GM19395 (cell line): ENCODE results near the gene ASIC5.

Experiments used
- ATAC-seq: cut with Tn5 transposase; IDR thresholded peaks from one replicate; pipeline ENCODE4 v1.9.1; 2021; ENCODE audit warnings: mild to moderate bottlenecking, moderate library complexity; ENCODE audit not compliant: unreplicated experiment

The ASIC5 gene

GRCh38 chr4:155881555-155881954 is 15.5 kb upstream of the ASIC5 start:
- peak; percentile 76 for ATAC-seq

- ATAC-seq, result no peak
These were observed 13.7 kb upstream of the ASIC5 start for GRCh38 chr4:155879767-155880166.

GRCh38 chr4:155878611-155879010 is 12.5 kb upstream of the ASIC5 start:
- ATAC-seq, result no peak

DNA sequence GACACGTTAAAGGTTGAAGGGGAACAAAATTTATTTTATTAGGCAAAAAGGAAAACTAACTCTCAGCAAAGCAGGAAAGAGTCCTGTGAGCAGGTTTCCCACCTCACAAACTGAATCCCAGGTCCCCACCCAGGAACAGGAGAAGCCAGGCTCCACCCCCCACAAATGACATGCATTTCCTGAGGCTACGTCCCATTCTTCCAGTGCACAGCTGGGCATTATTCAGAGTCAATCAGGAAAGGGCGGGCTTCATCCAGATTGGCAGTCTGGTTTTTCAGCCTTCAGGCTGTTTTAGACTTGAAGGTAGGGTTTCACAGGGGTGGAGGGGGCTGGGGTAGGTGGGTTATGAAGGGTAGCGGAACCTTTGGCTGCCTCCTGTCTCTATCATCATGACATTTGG is 11.9 kb upstream of the ASIC5 start:
- ATAC-seq, result no peak

GRCh38 chr4:155875878-155876277 is 9.8 kb upstream of the ASIC5 start:
- ATAC-seq, result no peak

DNA sequence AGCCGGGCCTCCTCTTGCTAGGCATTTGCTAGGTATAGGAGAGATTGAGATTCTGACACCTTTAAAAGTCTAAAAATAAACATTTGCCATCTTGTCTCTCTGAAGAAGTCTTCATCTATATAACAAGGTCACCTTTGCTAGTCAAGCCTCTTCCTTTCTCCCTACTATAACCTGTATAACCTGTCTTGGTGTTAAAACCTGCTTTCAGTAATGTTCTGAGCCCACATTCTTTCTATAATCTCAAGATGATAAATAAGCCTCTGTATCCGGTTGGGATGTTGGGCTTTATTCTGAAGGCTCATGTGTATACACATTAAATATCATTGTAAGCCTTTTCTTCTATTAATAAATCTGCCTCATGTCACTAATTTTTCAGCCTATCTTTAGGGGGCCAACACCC is 10.2 kb downstream of the ASIC5 start:
- ATAC-seq, result no peak

GRCh38 chr4:155854582-155855226 is 11.4 kb downstream of the ASIC5 start:
- ATAC-seq, result no peak

GRCh38 chr4:155853189-155853588 is 12.9 kb downstream of the ASIC5 start:
- no peak for ATAC-seq

DNA sequence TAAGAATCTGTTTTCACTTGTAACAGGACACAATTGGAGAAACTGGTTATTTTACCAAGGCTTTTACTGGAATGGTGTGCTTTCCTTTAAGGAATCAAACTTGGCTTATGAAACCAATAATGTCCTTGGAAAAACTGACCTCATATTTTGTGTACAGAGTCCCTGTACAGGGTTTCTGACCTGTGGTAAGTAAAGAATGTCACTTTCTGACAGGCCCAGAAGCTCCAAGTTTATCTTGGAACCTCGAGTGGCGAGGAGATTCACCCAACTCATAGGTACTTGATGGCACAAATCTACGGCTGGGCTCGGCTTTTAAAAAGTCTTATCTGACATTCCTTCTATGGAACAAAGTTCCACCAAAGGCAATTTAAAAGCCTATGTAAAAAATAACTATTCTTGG is 17.0 kb downstream of the ASIC5 start:
- ATAC-seq, result no peak

- no peak for ATAC-seq
These were observed 19.1 kb downstream of the ASIC5 start for GRCh38 chr4:155846929-155847328.

DNA sequence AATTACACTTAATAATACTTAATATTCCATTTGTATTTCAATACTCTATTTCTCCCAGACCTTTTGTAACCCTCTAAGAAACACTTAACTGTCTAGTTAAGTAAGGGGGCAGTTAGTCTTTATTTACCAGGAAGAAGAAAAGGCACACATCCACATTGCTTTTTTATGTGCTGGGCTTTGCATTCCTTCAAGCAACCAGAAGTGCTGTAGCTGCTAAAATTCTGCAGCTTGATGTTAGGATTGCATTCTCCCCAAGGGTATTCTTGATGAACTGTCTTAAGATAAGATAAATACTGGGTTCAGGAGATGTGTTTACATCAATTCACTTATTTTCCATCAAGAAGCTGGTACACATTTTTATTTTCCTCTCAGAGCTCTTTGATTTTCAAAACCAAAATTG is 24.0 kb downstream of the ASIC5 start:
- no peak for ATAC-seq

DNA sequence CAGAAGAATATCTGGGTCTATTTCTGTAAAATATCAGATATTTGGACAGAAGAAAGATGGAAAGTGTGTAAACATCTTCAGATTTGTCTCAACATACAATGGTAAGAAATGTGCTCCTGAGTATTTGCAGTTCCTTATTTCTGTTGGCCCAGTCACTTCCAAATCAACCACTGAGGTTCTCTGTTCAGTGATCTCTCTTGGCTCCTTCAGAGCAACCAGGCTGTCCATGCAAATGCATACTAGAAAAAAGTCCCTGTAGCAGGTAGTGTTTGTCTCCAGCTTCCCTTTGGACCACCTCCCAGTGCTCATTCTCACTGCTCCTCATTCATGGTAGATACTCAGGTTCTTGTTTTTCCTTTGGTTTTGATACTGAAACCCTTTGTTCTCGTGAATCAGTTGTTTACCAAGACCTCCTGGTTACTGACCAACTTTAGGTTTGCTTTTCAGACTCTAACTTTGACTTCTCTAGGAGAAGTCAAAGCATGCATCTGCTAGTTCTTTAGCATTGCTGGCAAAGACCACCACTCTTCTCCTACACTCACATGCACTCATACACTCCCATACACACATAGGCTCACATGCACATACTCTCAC is 28.8 kb downstream of the ASIC5 start:
- ATAC-seq, result peak; percentile 56

DNA sequence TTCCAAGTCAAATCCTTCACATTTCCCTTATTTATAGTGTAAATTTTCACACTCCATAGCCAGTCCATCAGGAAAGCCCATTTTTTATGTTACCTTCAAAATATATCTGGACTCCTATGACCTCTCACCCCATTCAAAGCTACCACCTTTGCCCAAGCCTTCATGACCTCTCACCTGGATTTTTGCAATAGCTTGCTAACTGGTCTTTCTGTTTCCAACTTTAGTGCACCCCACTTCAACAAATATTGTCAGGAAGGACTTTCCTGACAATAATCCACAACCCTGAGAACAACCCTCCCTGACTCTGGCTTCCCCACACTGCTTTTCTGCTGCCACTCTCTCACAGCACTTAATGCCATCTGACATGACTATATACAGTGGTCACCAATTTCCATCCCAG is 33.4 kb downstream of the ASIC5 start:
- no peak for ATAC-seq

DNA sequence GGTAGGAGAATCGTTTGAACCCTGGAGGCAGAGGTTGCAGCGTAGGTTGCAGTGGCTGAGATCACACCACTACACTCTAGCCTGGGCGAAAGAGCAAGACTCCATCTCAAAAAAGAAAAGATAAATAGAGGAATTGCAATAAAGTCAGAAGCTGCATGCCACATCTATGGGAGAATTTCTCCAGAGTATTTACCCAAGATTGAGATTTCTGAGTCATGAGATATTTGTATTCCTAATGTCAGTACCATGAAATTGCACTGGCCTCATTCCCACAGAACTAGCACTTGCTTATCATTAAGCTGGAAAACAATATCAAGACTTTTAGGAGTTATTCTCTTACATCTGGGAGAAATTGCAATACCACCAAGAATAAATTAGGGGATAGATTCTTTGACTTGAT is 37.4 kb downstream of the ASIC5 start:
- no peak for ATAC-seq

DNA sequence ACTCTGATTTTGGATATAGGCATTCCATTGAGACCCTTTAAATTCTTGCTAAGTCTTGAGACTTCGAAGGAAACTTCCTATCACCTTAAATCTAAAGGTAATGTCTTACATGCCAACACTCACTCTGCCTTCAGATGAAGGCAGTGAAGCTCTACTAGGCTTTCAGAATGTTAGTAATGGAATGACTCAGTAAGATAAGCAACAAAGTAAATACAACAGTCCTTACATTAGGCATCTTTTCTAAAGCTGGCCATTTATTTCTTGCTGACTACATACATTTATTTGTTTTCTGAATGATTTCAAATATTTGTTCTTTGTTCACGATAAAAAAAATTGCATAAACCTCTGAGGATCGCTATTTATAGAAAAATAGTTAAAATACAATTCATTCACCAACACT is 43.5 kb downstream of the ASIC5 start:
- ATAC-seq, result no peak

- ATAC-seq, result no peak
These were observed 45.1 kb downstream of the ASIC5 start for GRCh38 chr4:155820887-155821518.

- ATAC-seq, result no peak
These were observed 47.0 kb downstream of the ASIC5 start for GRCh38 chr4:155819066-155819465.

DNA sequence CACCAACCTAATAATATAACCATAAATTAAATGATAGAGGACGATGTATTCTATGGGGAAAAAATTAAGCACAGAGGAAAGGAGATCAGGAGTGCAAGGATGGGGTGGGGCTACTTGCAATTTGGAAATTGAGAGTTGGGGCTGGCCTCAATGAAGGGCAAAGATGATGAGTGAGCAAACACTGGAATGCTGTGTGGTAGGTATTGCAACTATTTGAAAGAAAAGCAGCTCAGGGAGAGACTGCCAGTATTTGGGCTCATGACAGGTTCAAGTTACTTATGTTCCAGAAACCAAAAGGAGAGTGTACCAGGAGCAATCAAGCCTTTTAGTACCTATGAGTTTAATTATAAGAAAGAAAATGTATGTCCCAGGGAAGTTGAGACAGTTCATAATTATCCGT is 47.4 kb downstream of the ASIC5 start:
- ATAC-seq, result no peak

DNA sequence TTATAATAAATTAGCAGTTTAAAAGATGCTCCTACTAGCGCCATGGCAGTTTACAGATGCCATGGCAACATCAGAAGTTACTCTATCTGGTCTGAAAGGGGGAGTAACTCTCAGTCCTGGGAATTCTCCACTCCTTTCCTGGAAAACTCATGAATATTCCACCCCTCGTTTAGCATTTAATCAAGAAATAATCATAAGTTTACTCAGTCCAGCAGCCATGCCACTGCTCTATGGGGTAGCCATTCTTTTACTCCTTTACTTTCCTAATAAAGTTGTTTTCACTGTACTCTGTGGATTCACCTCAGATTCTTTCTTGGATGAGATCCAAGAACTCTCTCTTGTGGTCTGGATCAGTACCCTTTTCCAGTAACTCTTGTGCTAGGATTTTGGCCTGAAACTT is 55.0 kb downstream of the ASIC5 start:
- no peak for ATAC-seq

DNA sequence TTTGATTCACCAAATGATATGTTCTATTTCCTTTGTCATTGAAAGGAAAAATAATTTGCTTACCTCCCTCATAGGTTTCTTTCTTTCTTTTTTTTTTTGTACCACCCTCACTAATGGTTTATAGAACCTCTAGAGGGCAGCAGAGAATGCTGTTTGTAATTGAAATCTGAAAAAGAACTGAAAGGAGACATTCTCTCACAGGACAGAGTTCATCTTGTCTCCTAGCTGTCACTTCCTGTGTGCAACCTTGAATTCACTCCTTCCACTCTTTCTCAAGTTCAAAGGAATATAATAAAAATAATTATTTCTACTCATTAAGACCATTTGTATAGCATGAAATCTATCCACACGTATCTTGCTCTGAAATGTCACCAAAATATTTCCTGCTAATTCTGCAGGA is 56.2 kb downstream of the ASIC5 start:
- ATAC-seq, result peak; percentile 98

DNA sequence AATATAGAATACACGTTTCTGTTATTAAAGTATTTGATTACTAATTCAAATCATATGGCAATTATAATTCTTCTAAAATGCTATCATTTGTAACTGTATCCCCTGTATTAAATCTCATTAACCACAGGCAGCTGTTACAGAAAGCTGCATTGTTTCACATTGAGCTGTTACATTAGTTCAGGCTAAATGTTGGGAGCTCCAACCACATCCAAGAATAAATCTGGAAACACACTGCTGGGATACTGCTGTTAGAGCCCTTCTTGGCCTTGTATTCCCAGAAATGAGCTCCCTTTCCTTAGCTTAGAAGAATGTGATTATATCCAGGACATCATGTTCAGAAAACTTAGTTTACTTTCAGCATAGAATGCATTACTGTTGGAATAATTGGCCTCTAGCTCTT is 59.1 kb downstream of the ASIC5 start:
- ATAC-seq, result no peak

- no peak for ATAC-seq
These were observed 61.1 kb downstream of the ASIC5 start for GRCh38 chr4:155805016-155805415.
